HUES6 (cell line): ENCODE results near the gene PCA3.

Experiments used
- H3K27ac ChIP-seq: 2 replicates; pipeline ENCODE4 v1.7.0; 2013; ENCODE audit warnings: low read depth, mild to moderate bottlenecking, low read length, inconsistent platforms
- H3K27me3 ChIP-seq: 2 replicates; pipeline ENCODE4 v1.6.1; 2013; ENCODE audit warnings: low read length; ENCODE audit not compliant: control insufficient read depth, insufficient read depth
- H3K36me3 ChIP-seq: 2 replicates; pipeline ENCODE4 v1.6.1; 2013; ENCODE audit warnings: low read length; ENCODE audit not compliant: control insufficient read depth, insufficient read depth
- H3K4me1 ChIP-seq: 2 replicates; pipeline ENCODE4 v1.6.1; 2013; ENCODE audit warnings: low read length; ENCODE audit not compliant: control insufficient read depth, insufficient read depth
- H3K4me3 ChIP-seq: 2 replicates; pipeline ENCODE4 v1.5.1; 2013; ENCODE audit warnings: low read depth, low read length
- H3K9ac ChIP-seq: one replicate; pipeline ENCODE4 v1.6.1; 2013; ENCODE audit warnings: mild to moderate bottlenecking, low read length
- H3K9me3 ChIP-seq: 2 replicates; pipeline ENCODE4 v1.6.1; 2013; ENCODE audit warnings: low read depth, low read length; ENCODE audit not compliant: control insufficient read depth, insufficient read depth

PCA3 gene

DNA sequence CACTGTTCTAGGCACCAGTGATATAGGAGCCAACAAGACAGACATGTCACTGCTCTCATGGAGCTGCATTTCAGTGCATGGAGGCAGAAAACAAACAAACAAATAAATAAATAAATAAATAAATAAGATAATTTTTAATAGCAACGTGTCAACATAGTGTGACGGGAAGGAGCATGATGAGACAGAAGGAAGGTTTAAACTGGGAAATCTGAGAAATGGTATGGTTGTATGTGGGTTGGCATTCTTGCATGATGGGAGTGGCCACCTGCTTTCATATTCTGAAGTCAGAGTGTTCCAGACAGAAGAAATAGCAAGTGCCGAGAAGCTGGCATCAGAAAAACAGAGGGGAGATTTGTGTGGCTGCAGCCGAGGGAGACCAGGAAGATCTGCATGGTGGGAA lies at the start of gene PCA3:
Gene PCA3, plus strand, starts transcription at position 301 of the 400 bp plus-strand sequence.
- H3K9ac ChIP-seq, result no peak within 1 kb of the TSS

GRCh38 chr9:76716085-76716672 lies 48.1 kb upstream of the PCA3 start:
- H3K27ac ChIP-seq, result no peak overlapping the region
- H3K27me3 ChIP-seq, result no peaks in the 10 kb centered on the region
- H3K9ac ChIP-seq, result no peak overlapping the region
- H3K36me3 ChIP-seq, result no peaks in the 10 kb centered on the region
- H3K4me1 ChIP-seq, result 0 out of 2 replicates have a peak, but pooled peaks cover 6% of the 10 kb centered on the region
- no peak overlapping the region for H3K4me3 ChIP-seq
- no peaks in the 10 kb centered on the region for H3K9me3 ChIP-seq

More for the DNA sequence above, at the start of gene PCA3:
- Histone ChIP-seq H3K9me3 (no peaks in the 10 kb centered on the region), H3K27ac (no peak within 1 kb of the TSS), H3K27me3 (no peaks in the 10 kb centered on the region), H3K4me1 (no peaks in the 10 kb centered on the region), H3K4me3 (no peak within 1 kb of the TSS), H3K36me3 (no peaks in the 10 kb centered on the region)

DNA sequence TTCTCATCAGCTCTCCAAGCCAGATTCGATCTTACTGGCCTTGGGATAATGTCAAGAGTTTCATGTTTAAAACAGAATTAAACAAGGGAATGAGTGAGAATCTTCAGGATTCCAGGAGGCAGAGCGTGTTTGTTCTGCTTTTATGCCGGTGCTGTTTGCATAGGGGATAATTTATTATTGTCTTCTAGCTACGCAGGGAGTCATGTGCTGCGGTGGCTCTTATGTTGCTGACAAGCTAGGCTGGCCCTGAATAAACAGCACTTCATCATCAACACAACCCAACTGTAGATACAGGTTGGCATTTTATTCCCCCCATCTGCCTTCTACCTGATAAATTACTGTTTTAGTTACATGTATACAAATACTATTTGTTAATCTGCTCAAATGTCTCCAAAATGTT lies 47.1 kb upstream of the PCA3 start:
- H3K4me3 ChIP-seq, result no peak overlapping the region
- no peaks in the 10 kb centered on the region for H3K9me3 ChIP-seq
- H3K36me3 ChIP-seq, result no peaks in the 10 kb centered on the region
- H3K27ac ChIP-seq, result no peak overlapping the region
- H3K9ac ChIP-seq, result no peak overlapping the region
- no peaks in the 10 kb centered on the region for H3K27me3 ChIP-seq
- H3K4me1 ChIP-seq, result 0 out of 2 replicates have a peak, but pooled peaks cover 6% of the 10 kb centered on the region

- no peak overlapping the region for H3K9ac ChIP-seq
- 0 out of 2 replicates have a peak, but pooled peaks cover 6% of the 10 kb centered on the region for H3K4me1 ChIP-seq
- no peak overlapping the region for H3K4me3 ChIP-seq
- H3K9me3 ChIP-seq, result no peaks in the 10 kb centered on the region
- H3K27me3 ChIP-seq, result no peaks in the 10 kb centered on the region
- no peaks in the 10 kb centered on the region for H3K36me3 ChIP-seq
- no peak overlapping the region for H3K27ac ChIP-seq
Observed at GRCh38 chr9:76717613-76718012, 46.6 kb upstream of the PCA3 start.

DNA sequence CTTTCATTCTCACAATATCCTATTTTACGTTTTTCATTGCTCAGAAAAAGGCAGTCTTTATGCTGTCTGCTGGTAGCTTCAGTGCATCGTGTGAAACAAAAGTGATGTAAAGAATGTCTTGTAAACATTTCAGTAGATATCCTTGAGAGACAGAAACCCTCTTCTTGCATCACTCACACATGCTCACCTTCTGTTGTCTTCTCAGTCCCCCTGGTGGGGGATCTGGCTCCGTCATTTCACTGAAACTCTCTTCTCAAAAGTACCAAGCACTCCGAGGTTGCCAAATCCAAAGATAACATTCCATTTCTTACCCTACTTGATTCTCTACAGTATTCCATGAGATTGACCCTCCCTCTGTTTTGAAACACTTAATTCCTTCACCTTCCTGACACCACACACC lies 46.1 kb upstream of the PCA3 start:
- 0 out of 2 replicates have a peak, but pooled peaks cover 6% of the 10 kb centered on the region for H3K4me1 ChIP-seq
- H3K4me3 ChIP-seq, result no peak overlapping the region
- no peak overlapping the region for H3K9ac ChIP-seq
- H3K27ac ChIP-seq, result no peak overlapping the region
- no peaks in the 10 kb centered on the region for H3K36me3 ChIP-seq
- no peaks in the 10 kb centered on the region for H3K9me3 ChIP-seq
- H3K27me3 ChIP-seq, result no peaks in the 10 kb centered on the region

GRCh38 chr9:76720245-76720644 lies 44.0 kb upstream of the PCA3 start:
- H3K4me1 ChIP-seq, result 0 out of 2 replicates have a peak, but pooled peaks cover 6% of the 10 kb centered on the region
- H3K9me3 ChIP-seq, result no peaks in the 10 kb centered on the region
- no peak overlapping the region for H3K9ac ChIP-seq
- no peak overlapping the region for H3K4me3 ChIP-seq
- no peaks in the 10 kb centered on the region for H3K27me3 ChIP-seq
- H3K27ac ChIP-seq, result no peak overlapping the region
- no peaks in the 10 kb centered on the region for H3K36me3 ChIP-seq

GRCh38 chr9:76725011-76725546 lies 39.2 kb upstream of the PCA3 start:
- no peak overlapping the region for H3K9ac ChIP-seq
- H3K36me3 ChIP-seq, result no peaks in the 10 kb centered on the region
- H3K9me3 ChIP-seq, result no peaks in the 10 kb centered on the region
- no peaks in the 10 kb centered on the region for H3K27me3 ChIP-seq
- H3K27ac ChIP-seq, result no peak overlapping the region
- H3K4me1 ChIP-seq, result no peaks in the 10 kb centered on the region
- no peak overlapping the region for H3K4me3 ChIP-seq

- Histone ChIP-seq H3K27me3 (no peaks in the 10 kb centered on the region), H3K4me1 (no peaks in the 10 kb centered on the region), H3K27ac (no peak overlapping the region), H3K4me3 (no peak overlapping the region), H3K9ac (no peak overlapping the region), H3K9me3 (no peaks in the 10 kb centered on the region), H3K36me3 (no peaks in the 10 kb centered on the region)
Observed at GRCh38 chr9:76725885-76726284, 38.4 kb upstream of the PCA3 start.

DNA sequence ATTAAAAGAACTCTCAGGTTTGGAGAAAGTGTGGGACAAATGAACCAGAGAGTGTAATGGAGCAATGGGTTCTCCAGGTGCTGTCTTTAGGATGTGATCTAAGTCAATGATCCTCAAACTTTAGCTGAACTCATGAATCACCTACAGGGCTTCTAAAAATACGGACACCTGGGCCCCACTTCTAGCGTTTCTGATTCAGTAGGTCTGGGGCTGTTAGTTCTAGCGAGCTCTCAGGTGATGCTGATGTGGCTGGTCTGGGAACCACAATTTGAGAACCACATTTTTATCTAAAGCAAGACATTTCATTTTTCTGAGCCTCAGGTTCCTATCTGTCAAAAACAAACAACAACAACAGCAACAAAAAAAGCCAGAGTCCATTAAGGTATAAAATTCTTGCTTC lies 35.1 kb upstream of the PCA3 start:
- Histone ChIP-seq H3K9ac (no peak overlapping the region), H3K4me3 (no peak overlapping the region), H3K27me3 (no peaks in the 10 kb centered on the region), H3K36me3 (no peaks in the 10 kb centered on the region), H3K27ac (no peak overlapping the region), H3K4me1 (no peaks in the 10 kb centered on the region), H3K9me3 (no peaks in the 10 kb centered on the region)

GRCh38 chr9:76729980-76730737 lies 34.1 kb upstream of the PCA3 start:
- H3K4me3 ChIP-seq, result no peak overlapping the region
- no peak overlapping the region for H3K27ac ChIP-seq
- no peak overlapping the region for H3K9ac ChIP-seq
- H3K9me3 ChIP-seq, result no peaks in the 10 kb centered on the region
- H3K27me3 ChIP-seq, result no peaks in the 10 kb centered on the region
- H3K36me3 ChIP-seq, result no peaks in the 10 kb centered on the region
- no peaks in the 10 kb centered on the region for H3K4me1 ChIP-seq

DNA sequence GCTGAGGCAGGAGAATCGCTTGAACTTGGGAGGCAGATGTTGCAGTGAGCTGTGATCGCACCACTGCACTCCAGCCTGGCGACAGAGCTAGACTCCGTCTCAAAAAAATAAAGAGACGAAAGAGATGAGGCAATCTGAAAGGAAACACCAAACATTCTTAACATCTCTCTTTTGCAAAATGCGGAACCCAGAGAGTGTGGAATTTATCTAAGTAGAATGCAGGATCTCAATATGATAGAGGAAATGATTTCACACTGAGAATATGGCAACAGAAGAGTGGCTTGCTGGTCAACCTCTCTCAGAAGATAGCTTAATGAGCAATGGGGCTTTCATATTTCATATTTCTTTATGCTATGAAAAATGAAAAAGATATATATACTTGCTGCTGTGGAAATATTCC lies 33.4 kb upstream of the PCA3 start:
- Histone ChIP-seq H3K4me1 (no peaks in the 10 kb centered on the region), H3K9ac (no peak overlapping the region), H3K27ac (no peak overlapping the region), H3K9me3 (no peaks in the 10 kb centered on the region), H3K4me3 (no peak overlapping the region), H3K36me3 (no peaks in the 10 kb centered on the region), H3K27me3 (no peaks in the 10 kb centered on the region)
